Measurements from ENCODE around the gene EN1. TPM values are rescaled to one million over a fixed set of nuclear protein-coding genes. Genes with fewer than 3 reads are reported as not detected.

EN1 gene
- total RNA-seq, 1 experiment from 2014 or later: 0.26 TPM

- ChIA-PET POLR2A (no interaction called here), CTCF (no interaction called here)
- Histone ChIP-seq H3K4me3 (ENCODE audit: low read depth in 2 of 2, low read length in 2 of 2) (peak overlapping the region; percentile 41 to 54), H3K9me3 (ENCODE audit: control insufficient read depth, insufficient read depth, low read depth, low read length) (no peaks in the 10 kb centered on the region), H3K27ac (ENCODE audit: low read length) (no peak overlapping the region), H3K4me1 (ENCODE audit: control insufficient read depth, insufficient read depth, low read length) (no peaks in the 10 kb centered on the region), H3K27me3 (ENCODE audit: control insufficient read depth, insufficient read depth, low read length) (peaks cover 5% of the 10 kb centered on the region), H3K36me3 (ENCODE audit: control insufficient read depth, insufficient read depth, low read length) (no peaks in the 10 kb centered on the region)
- in situ Hi-C loops (cut with HindIII; ENCODE audit: low pct_unique_long_range_greater_than_20kb, low sequenced_read_pairs): no loop called here
- BruUV-seq (replicated peaks): no TSS peak
- DNase-seq (ENCODE audit: low read depth, low spot score) (no peak), ATAC-seq (peak; percentile 65)
- intact Hi-C loops (cut with micrococcal nuclease; ENCODE audit: unreplicated experiment): no loop called here
- TF ChIP-seq POLR2AphosphoS5 (IDR thresholded peaks at IDR 0.05; ENCODE audit: low read depth, low read length): no peak
- TF ChIP-seq SIN3A (IDR thresholded peaks at IDR 0.05; ENCODE audit: borderline replicate concordance, insufficient read depth, low read depth, low read length): no peak
- TF ChIP-seq REST (IDR thresholded peaks at IDR 0.05; ENCODE audit: insufficient read depth in 1 of 2, low read depth in 2 of 2, low read length in 1 of 2): no peak
- TF ChIP-seq TCF7L2 (IDR thresholded peaks at IDR 0.05; ENCODE audit: low read depth, low read length): no peak
- TF ChIP-seq CTCF (IDR thresholded peaks at IDR 0.05): no peak
These were observed 12.3 kb downstream of the EN1 start for GRCh38 chr2:118834901-118835745.

- intact Hi-C loops (cut with micrococcal nuclease; ENCODE audit: unreplicated experiment): no loop called here
- no peak overlapping the region for H3K4me3 ChIP-seq (ENCODE audit: low read depth in 2 of 2, low read length in 2 of 2)
- TF ChIP-seq TCF7L2 (IDR thresholded peaks at IDR 0.05; ENCODE audit: low read depth, low read length): no peak
- no peak for TF ChIP-seq CTCF (IDR thresholded peaks at IDR 0.05)
- TF ChIP-seq SIN3A (IDR thresholded peaks at IDR 0.05; ENCODE audit: borderline replicate concordance, insufficient read depth, low read depth, low read length): no peak
- no peak for TF ChIP-seq REST (IDR thresholded peaks at IDR 0.05; ENCODE audit: insufficient read depth in 1 of 2, low read depth in 2 of 2, low read length in 1 of 2)
- no peak for TF ChIP-seq POLR2AphosphoS5 (IDR thresholded peaks at IDR 0.05; ENCODE audit: low read depth, low read length)
- DNase-seq (ENCODE audit: low read depth, low spot score) (no peak), ATAC-seq (no peak)
- BruUV-seq (replicated peaks): no TSS peak
- H3K9me3 ChIP-seq (ENCODE audit: control insufficient read depth, insufficient read depth, low read depth, low read length): no peaks in the 10 kb centered on the region
- no peak overlapping the region for H3K27ac ChIP-seq (ENCODE audit: low read length)
- ChIA-PET POLR2A (no interaction called here), CTCF (no interaction called here)
- peaks cover 3% of the 10 kb centered on the region for H3K27me3 ChIP-seq (ENCODE audit: control insufficient read depth, insufficient read depth, low read length)
- no peaks in the 10 kb centered on the region for H3K4me1 ChIP-seq (ENCODE audit: control insufficient read depth, insufficient read depth, low read length)
- H3K36me3 ChIP-seq (ENCODE audit: control insufficient read depth, insufficient read depth, low read length): no peaks in the 10 kb centered on the region
- in situ Hi-C loops (cut with HindIII; ENCODE audit: low pct_unique_long_range_greater_than_20kb, low sequenced_read_pairs): no loop called here
These were observed 13.0 kb downstream of the EN1 start for GRCh38 chr2:118834440-118834810.

Measured in Panc1 (cell line).